Stimulated activated CD4-positive, alpha-beta T cell treated with anti-CD3 and anti-CD28 coated beads, Interleukin-4, amount 100 ng/mL, for 4 hours (primary cell): ENCODE measurements around the gene ROCK2.
"Not testable (repeated sequence)": the region's sequence is repeated elsewhere in the genome, so short reads cannot be mapped to it uniquely, and the experiment has no call there.

Experiments
- DNase-seq, 2 experiments: peaks; one replicate each; pipeline ENCODE4 v3.0.0-alpha.2; 2020

The ROCK2 gene

DNA sequence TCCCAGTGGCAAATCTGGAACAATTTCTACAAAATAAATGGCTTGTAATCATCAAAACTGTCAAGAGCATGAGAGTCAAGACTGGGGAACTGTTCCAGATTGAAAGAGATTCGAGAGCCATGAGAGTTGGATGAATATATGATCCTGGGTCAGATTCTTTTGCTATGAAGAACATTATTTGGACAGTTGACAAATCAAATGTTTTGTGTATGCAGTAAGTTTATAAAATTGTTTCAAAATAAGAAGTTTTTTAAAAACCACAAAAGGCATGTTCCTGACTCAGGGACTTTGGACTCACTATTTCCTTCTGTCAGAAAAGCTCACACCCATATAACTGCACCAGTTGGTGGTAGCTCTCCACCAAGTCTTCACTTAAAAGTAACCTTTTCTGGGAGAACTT is 38.5 kb downstream of the ROCK2 start:
- no peak for DNase-seq

DNA sequence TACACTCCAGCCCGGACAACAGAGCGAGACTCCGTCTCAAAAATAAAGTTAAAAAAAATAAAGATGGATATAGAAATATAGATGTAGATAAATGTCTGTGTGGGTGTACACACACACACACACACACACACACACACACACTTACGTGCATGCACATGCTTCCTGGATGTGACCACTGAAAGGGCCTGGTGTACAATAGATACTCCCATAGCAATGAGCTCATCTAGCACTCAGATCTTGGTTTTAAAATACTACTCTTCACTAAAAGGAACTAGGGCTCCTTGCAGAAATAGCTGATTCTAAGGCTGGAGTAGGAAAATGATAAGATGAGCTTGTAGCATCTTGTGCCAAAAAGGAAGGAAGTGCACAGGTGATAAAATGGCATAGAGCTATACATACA is 39.1 kb downstream of the ROCK2 start:
- DNase-seq: no peak

DNA sequence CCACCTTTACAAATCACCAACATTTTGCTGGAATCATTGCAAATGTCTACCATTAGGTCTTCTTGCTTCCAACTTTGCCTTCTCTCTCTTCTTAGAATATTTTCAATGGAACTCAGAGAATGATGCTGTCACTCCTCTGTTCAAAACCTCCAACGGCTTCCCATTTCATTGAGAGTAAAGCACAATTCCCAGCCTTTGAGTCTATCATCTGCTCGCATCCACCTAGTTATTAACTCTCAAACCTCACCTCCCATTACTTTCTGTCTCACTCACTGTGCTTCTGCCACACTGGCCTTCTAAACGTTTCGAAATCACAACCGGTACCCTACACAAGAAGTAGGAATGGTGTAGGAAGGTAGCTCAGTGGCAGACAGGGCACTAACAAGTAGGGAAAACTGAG is 40.0 kb downstream of the ROCK2 start:
- DNase-seq: no peak

DNA sequence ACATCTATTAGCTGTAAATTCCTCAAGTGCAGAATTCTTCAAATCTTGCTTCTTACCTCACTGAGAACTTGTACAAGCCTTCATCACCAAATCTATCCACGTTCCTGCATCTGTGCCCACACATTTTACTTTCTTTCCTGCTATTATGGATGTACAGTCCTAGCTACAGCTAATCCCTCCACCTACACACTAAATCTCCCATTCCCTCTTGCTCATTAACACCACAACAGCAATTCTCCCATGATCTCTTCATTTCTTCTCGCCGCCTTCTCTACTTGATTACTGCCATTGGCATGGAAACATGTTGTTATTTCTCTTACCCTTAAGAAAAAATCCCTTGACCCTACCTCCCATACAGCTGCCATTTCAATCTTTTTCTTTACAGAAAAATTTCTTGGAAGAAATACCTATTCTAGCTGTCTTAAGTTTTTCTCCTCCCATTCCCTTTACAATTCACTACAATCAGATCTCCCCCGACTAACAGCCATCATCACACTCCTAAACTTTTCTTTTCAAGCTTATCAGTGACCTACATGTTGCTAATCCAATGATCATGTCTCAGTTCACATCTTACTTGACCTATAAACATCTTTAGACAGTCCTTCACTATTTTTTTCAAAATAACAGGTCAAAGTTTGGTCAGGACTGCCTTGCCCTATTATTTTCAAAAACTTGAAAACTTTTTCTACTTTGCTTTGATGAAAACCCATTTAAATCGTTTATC is 41.0 kb downstream of the ROCK2 start:
- DNase-seq: no peak

DNA sequence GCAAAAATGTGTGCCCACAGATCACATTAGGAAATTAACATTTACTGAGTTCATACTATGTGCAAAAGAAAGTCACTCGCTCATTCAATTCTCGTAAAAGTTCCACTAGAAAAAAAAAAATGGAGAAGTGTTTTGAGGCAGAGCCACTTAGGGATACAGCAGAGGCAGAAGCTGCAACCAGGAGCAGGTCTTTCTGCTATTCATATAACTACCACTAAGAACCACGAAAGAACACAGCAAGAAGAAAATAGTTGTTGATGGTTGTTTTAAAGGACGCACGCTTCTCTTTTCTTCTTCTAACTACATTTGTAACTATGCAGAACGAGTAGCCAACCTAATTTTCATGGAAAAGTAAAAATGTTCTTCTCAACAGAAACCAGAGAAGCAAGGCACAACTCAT is 45.0 kb downstream of the ROCK2 start:
- no peak for DNase-seq

DNA sequence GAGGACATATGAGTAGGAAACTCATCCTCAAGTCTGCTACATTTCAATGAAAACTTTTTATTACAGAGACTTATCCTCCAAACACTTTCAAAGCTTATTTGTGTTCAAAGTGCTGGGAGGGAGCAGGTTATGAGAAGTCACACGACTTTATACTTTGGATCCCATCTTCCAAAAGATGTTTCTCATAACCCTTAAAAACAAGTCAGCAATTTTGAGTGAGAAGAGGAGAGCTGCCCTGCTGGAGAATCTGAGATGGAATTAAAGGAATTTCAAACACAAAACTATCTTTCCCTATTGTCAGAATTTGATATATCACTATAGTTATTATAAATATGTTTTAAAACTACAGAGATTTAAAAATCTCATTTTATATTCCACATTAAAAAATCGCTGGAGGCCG is 45.8 kb downstream of the ROCK2 start:
- DNase-seq: no peak

DNA sequence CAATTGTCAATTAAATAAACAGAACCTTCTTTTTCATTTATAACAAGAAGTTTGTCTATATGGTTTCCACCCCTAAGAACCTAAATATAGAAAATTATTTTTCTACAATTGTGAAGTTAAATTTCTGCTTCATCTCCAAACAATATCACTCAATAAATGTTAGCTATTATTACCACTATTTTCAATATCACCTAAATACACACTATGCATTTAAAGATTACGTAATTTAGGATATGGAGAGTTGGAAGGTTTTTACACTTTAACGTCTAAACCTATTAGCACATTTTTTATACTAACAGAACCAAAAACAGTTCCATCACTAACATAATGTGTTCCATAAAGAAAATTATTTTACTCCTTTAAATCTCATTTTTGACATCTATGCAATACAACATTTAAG is 48.0 kb downstream of the ROCK2 start:
- no peak for DNase-seq

DNA sequence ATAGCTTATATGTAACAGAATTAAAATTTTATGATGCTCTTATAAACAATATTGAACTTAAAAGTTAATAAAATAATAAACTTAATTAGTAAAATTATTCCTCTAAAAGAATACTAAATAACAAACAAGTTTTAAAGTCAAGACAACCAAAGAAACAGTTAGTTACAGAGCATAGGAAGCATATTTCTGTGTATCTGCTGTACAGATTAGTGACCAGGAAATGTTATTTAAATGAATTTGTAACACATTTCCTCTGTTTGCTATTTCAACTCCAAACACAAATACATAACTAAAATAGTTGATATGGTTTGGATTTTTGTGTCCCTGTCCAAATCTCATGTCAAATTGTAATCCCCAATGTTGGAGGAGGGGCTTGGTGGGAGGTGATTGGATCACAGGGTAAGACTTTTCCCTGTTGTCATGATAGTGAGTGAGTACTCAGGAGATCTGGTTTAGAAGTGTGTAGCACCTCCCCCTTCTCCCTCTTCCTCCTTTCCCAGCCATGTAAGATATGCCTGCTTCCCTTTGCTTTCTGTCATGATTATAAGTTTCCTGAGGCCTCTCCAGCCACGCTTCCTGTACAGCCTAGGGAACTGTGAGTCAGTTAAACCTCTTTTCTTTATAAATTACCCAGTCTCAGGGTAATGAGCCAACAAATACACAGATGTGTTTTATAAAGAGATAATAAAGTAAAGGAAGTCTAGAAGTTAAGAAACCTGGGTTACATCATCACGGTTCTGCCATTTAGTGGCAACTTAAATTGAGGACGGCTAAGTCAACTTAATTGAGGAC is 51.8 kb downstream of the ROCK2 start:
- no peak for DNase-seq

DNA sequence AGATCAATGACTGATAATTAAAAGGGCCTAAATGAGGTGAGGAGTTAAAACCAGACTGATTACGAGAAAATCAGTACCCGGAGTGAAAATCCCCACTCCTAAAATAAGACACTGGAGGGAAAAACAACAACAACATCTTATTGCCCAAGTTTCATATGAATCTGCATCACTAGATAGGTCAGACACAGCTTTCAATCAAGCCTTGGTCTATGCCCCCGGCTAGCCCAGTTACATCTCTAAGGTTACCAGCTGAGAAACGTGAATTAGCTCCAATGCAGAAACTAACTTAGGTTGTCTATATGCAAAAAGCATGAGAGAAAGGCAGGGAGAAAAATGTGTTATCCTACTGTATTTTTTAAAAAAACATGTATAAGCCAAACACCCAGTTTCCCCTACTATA is 53.7 kb downstream of the ROCK2 start:
- DNase-seq: no peak

DNA sequence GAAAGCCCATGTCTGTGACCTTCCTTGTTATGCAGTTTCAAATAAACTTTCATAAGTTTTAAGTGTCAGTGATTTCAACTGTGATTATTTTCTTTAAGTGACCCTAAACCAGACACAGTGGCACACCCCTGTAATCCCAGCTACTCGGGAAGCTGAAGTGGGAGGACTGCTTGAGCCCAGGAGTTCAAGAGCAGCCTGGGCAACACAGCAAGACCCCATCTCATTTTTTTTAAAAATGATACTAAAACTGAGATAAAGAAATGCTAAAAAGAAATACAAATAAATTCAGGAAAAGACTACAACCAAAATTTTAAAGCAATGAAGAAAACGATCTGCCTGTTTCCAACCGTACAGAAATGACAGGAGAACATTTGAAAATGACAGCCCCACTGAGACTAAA is 54.2 kb downstream of the ROCK2 start:
- no peak for DNase-seq

DNA sequence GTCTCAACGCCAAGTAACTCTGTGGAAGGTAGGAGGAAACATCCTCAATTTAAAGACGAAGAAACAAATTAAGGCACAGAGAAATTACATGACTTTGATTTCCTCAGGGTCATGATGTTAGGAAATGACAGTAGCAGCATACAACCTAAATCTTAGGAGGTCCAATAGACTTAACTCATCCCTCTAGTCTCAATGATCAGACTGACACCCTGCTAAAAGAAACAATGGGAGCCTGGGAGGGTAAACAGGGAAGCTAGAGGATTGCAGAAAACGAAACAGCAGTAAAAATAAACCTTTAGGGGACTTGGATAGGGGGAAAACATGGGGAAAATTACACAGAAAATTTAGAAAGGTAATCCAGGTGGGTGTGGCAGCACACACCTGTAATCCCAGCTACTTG is 56.0 kb downstream of the ROCK2 start:
- no peak for DNase-seq

DNA sequence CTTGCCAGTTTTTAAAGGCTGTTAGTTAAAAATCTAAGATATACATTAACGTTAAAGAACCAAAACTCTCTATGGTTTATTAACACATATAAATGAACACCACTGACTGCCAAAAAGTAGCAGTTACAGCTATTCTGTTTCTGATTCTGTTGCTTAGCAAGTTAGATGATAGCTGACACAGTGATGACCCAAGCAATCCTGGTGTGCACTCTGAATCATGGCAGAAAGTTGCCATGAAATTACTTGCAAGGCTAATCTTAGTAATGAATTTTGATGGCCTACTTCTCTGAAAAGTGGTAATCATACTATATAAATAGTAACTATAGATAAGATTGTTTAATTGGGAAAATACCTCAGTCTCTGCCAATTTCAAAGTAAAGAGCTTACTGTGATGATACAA is 57.7 kb downstream of the ROCK2 start:
- no peak for DNase-seq

DNA sequence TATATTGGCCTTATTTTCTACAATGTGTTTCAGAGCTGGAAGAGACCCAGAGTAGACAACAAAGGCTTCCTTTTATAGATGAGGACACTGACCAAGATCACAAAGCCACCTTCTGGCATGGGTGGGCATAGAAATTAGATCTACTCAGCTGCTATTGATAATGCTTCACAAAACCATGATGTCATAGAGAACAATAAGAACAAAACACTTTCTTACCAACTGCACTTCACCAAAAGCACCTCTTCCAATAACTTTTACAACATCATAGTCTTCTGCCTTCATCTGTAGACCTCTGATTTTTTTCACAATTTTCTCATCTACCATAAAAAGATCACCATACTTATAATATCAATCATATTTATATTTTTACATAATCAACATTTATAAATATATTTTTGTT is 58.1 kb downstream of the ROCK2 start:
- DNase-seq: no peak

DNA sequence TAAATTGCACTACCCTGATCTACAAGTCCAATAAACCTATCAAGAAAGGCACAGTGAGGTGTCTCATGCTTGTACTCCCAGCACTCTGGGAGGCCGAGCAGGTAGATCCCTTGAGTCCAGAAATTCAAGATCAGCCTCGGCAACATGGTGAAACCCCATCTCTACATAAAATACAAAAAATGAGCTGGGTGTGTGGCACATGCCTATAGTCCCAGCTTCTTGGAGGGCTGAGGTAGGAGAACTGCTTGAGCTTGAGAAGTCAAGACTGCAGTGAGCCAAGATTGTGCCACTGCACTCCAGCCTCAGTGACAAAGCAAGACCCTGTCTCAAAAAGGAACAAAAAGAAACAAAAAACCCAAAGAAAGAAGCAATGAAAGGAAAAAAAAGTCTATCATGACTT is 58.9 kb downstream of the ROCK2 start:
- DNase-seq: no peak

DNA sequence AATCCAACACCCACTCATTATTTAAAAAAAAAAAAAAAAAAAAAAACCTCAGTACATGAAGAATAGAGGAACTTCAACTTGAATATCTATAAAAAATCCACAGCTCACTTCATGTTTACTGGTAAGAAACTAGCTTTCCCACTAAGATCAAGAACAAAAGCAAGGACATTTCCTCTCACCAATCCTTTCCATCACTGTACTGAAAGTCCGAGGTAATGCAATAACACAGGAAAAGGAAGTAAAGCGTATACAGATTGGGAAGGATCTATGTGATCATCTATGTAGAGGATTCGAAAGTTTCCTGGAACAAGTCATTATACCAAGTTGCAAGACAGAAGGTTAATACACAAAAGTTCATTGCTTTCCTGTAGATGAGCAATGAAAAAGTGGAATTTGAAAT is 63.2 kb downstream of the ROCK2 start:
- no peak for DNase-seq

DNA sequence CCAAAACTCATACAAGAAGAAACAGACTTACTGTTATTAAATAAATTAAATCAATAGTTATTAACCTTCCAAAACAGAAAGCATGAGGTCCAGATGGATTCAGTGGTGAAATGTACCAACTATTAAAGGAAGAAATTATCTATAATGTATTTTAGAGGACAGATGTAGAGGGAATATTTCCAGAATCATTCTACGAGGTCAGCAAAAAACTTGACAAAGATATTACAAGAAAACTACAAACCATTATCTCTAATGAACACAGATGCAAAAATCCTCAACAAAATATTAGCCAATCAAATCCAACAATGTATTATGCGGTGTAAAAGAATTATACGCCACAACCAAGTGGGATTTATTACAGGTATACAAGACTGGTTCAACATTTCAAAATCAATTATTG is 63.7 kb downstream of the ROCK2 start:
- no peak for DNase-seq

DNA sequence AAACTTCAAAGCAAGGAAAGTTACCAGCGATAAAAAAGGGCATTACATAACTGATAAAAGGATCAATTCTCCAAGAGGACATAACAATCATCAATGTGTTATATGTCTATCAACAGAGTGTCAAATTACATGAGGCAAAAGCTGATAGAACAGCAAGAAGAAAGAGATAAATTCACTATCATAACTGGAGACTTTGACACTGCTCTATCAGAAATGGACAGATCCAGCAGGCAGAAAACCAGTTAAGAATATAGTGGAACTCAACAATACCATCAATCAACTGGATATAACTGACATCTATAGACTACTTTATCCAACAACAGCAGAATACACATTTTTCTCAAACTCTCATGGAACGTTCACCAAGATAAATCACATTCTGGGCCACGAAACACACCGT is 65.0 kb downstream of the ROCK2 start:
- DNase-seq: no peak

DNA sequence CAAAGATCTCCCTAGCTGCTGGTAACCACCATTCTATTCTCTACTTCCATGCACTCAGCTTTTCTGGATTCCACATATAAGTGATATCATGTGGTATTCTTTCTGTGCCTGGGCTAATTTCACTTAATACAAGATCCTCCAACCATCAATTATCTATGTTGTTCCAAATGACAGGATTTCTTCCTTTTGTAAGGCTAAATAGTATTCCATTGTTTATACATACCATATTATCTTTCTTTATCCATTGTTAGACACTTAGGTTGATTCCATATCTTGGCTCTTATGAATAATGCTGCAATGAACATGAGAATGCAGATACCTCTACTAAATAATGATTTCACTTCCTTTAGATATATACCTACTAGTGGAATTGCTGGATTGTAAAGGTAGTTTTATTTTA is 66.2 kb downstream of the ROCK2 start:
- DNase-seq: no peak

DNA sequence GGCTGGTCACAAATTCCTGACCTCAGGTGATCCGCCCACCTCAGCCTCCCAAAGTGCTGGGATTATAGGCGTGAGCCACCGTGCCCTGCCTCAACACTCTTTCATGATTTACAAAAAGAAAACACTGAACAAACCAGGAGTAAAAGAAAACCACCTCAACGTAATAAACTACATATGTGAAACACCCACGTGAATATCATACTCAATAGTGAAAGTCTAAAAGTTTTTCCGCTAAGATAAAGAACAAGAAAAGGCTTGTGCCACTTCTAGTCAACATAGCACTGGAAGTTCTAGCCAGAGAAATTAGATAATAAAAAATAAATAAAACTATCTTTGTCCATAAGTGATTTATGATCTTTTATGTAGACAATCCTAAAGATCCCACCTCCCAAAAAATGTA is 68.5 kb downstream of the ROCK2 start:
- no peak for DNase-seq

DNA sequence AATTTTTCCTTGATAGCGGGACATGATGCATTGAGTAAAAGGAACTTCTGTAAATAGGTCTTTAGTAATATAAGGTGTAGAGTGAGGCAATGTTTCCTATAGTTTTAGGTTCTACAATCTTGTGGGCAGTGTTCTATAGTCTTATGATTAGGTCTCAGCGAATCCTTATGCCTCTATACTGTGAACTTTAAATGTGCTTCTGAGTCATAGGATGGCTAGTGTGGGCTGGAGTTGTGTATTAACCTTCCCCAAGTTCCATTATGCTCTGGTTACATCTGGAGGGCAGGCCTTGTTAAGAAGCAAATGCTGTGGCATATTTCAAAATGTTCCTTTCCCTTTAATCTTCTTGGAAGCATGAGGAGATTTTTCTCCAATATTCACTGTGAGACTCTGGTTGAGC is 73.5 kb downstream of the ROCK2 start:
- DNase-seq: no peak

DNA sequence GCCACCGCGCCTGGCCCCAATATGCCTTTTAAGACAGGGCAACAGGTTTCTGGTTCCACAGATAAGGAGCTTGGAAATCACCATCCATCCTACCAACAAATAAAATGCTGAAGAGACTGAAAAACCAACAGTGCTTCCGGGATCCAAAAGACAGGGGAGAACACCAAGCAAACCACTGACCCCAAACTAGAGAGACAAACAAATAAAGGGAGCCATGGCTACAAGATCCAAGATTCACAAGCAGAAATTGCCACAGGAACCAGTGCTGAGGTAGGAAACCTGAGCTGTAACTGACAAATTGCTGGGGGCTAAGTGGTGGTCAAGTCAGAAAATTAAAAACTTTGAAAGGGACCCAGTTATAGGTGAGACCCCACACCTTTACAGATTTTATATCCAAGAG is 76.5 kb downstream of the ROCK2 start:
- no peak for DNase-seq

DNA sequence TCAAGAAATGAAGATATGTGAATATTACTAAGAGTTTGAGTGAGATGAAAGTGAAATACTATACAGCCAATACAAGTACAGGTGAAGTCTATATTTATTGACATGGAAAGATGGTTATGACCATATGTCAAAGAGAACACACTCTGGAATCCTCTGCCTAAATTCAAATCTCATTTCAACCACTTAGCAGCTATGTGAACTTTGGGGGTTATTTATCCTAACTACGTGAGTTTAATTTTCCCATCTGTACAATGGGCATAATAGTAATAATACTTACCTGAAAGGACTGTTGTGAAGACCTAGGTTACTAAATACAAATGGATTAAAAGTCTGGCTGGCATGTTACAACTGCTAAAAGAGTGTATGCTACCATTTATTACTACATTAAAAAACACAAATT is 79.6 kb downstream of the ROCK2 start:
- no peak for DNase-seq

DNA sequence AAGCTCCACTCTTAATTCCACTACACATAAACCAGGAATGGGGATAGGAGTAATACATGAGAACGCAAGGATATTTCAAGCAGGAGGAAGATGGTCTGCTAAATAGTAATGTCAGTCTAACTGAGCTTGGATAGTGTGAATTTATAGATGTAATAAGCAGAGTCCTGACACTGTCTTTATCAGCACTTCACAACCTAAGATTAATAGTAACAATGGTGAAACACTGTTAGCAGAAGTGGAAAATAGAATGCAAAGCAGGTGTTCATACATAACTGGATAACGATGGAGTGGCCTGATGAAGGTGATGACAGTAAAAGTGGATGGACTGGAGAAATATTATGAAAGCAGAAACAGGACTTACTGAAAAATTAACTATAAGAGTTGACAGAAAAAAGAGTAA is 80.4 kb downstream of the ROCK2 start:
- DNase-seq: no peak

DNA sequence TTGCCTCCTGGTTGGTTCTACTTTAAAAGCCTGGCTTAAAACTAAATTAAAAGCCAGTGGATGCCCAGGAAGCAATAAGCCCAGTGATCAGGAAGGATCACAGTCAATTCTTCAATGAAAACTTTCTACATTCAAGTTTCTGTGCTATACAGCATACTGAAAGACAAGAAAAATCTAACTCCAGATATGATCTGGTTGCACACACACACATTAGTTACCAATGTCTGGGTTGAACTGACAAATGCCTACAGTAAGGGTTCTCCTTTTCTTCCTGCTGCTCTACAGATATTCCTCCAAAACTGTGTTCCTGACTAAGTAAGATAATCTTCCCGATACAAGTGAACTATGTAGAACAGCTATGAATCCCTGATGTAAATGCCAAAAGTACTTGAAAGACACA is 81.3 kb downstream of the ROCK2 start:
- DNase-seq: no peak

DNA sequence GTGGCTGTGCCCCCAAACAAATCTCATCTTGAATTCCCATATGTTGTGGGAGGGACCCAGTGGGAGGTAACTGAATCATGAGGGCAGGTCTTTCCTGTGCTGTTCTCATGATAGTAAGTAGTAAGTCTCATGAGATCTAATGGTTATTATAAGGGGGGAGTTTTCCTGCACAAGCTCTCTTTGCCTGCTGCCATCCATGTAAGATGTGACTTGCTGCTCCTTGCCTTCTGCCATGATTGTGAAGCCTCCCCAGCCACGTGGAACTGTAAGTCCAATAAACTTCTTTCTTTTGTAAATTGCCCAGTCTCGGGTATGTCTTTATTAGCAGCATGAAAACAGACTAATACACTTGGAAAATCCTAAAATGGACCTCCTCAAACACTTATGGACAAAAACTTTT is 82.0 kb downstream of the ROCK2 start:
- not testable (repeated sequence) for DNase-seq
